ACHN (cell line): Measurements from ENCODE around the gene NPAS3.

Experiments
- DNase-seq: peaks from one replicate; pipeline ENCODE4 v3.0.0-alpha.2; 2015
- in situ Hi-C: cut with HindIII; loops from 2 replicates; pipeline ENCODE4 v1.10.0; 2017; ENCODE audit warnings: low sequenced_read_pairs, low pct_ligation_motif_present, low pct_unique_long_range_greater_than_20kb

The NPAS3 gene

DNA sequence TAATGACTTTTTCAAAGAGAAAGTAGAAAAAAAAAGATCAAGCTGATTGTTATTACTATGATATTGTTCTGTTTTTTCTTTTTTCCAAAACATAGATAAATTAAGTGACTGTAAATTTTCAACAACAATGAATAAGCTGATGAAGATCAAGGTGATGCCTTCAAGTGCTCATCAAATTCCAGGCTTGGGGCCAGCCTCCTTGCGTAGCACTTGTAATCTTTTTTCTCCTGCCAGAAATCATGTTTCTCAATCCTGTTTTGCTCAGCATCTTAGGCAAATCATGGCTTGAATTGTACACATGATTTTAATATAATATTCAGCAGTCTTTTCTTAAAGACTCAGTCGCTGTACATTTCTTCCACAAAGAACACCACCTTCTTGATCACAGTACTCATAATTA lies 333.2 kb downstream of the NPAS3 start:
- no peak for DNase-seq
- in situ Hi-C loops: no loop called here

DNA sequence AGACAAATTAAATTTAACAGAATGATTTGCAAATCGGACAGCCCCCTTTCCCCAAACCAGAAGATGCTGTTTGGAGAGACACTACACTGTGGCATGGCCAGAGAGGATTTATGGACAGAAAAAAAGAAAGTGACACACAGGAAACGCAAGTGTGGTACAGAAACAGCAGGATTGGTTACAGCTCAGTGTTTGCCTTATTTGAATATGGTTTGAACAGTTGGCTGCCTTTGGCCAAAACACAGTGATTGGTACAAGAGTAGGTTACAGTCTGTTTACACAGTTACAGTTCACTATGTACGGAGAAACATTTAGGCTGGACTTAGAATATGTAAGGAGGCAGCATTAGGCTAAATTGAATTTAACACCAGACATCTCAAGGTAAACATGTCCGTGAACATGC lies 335.3 kb downstream of the NPAS3 start:
- DNase-seq: no peak
- in situ Hi-C loops: no loop called here

DNA sequence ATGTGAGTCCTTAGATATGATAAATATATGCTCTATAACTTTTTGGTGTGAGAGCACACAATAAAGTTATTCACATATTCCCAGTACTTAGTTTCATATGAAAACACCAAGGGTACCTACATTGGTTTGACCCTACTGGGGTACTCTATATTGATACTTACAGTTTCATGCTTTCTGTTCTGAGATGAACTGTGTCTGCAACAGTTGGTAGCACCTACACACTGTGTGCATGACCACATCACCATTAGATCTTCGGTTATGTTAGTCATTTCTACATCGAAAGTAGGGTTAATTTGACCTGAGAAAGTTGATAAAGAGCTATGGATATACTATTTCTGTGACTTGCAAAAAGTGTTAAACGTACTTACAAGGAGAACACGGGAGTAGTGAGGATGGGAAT lies 337.2 kb downstream of the NPAS3 start:
- DNase-seq: no peak
- in situ Hi-C loops: no loop called here

DNA sequence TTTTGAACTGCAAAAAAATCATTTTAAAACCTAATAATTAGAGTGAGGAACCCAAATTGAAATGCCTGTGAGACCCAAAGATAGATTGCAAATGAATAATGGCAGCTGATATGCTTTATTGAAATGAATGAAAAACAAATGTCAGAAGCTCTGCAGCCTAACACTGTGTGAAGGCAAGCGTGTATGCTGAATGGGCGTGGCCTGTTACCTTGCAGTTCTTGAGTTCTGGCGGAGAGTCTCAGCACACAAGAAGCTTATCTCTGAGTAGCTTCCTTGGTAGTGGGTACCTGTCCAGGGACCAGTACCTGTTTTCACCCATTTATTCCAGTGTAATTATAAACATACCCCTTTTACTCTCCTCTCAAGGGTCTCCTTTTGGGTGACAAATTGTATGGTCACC lies 341.2 kb downstream of the NPAS3 start:
- in situ Hi-C loops: no loop called here
- no peak for DNase-seq

DNA sequence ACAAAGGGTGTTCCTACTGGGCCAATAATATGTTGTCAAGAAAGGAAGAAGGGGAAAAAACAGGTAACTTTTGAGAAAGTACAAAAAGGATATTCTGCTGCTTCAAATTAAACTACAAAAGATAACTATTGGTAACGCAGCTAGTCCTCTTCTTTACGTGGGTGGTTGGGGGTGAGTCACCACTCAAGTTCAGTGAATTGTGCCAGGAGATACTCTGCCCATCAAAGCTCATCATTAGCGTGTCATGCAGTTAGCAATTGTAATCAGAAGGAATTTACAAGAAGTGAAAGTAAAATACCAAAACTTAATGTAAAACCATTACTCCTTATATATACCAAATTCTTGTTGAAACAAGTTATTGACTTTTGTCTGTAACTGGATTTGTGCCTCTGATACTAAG lies 342.0 kb downstream of the NPAS3 start:
- no peak for DNase-seq
- in situ Hi-C loops: no loop called here

DNA sequence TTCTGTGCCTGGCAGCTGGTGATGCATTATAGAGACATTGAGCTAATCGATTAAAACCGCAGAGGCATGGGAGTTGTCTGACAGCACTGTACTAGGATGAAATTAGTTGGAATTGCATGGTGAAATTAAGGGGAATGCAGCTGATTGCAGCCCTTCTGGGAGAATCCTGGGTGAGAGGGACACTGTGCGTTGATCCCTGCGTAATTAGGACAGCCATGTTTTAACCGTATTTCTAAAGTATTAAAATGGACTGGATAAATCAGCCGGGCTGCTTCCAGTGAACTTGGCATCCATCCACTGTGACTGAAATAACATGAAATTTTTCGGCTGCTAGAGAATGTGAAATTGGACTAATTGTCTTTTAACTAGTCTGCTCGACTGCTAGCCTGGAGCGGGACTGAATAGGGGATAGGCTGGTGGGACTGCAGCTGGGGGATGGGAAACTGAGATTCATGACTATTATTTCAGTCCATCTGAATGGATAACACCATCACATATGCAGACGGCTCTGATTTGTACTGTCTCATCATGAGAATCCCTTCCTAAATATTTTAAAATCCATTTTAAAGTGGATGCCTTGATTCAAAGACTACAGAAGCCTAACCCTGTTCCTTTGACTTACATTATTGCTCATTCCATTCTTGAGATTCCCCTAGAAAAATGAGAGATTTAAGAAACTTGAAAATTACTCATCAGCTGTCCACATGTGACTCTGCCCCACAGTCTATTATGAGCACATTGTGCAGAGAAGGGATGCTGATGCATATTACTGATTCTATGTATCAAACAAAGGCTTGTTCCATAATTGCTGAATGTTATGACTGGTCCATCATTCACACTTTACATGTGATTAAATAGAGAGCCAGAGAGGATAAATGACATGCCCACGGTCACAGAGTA lies 343.9 kb downstream of the NPAS3 start:
- in situ Hi-C loops: no loop called here

DNA sequence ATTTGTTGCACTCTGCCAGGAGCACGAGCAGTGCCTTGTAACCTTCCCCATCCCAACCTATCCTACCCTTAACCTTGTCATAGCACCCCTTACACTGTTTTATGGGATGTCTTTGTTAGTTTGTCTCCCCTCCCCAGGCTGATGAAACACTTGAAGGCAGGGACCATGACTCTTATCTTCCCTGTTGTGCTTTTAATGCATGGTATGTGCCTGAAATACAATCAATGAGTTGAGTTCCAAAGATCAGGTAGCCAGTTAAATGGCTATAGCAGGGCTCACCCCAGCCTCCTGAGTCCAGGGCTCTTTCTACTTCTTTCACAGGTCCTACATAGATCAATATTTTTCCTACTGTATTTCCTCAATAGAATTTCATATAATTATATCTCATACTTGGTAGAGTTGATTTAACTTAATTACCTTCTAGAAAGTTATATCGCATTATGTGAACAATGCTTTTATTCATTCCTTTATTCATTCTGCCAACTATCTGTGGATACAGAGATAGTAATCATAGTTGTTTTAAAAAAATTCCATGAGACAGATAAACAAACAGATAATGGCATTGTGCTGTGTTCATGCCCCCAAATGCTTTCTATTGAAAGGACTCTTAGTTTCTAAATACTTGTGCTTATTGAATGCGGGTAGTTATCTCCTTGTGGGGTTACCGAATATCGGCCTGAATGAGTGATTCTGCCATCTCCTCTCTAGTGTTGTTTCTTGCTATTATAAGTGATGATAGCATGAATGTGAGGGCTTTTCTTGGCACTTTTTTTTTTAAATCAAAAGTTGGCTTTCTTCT lies 347.4 kb downstream of the NPAS3 start:
- no peak for DNase-seq
- in situ Hi-C loops: no loop called here

More for the DNA sequence above, 343.9 kb downstream of the NPAS3 start:
- no peak for DNase-seq

DNA sequence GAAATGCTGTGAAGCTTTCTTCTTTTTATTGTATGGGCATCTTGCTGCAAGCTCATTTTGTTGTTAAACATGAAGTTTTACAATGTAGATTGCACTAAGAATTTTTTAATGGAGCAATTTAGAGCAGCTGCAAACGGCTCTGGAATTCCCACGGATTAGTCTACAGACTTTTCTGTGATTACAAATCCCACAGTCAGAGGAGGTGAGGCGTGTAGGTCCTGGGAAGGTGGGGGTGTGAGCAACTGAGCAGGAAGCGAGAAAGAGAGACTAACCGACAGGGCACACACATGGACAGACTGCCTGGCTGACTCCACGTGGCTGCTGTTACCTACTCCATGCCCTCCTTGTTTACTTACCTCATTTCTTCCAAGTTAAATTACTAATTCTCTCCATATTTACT lies 348.5 kb downstream of the NPAS3 start:
- no peak for DNase-seq
- in situ Hi-C loops: no loop called here

DNA sequence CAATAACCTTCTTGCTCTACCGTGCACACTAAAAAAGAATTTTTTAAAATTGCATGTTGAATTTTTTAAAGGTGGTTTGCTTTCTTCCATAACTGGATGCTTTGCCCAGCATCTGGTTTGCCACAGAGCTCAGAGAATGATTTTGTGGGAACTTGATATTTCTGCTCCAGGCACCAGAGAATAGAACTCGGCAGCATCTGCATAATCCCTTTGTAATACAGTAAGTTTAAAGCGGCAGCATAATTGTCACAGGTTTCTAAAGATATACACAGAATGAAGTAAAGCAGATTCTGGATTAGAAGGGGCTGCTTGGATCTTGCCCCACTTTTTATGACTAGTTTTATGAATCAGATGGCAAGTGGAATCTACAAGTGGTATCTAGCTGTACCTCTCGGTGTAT lies 352.0 kb downstream of the NPAS3 start:
- in situ Hi-C loops: no loop called here
- DNase-seq: no peak

DNA sequence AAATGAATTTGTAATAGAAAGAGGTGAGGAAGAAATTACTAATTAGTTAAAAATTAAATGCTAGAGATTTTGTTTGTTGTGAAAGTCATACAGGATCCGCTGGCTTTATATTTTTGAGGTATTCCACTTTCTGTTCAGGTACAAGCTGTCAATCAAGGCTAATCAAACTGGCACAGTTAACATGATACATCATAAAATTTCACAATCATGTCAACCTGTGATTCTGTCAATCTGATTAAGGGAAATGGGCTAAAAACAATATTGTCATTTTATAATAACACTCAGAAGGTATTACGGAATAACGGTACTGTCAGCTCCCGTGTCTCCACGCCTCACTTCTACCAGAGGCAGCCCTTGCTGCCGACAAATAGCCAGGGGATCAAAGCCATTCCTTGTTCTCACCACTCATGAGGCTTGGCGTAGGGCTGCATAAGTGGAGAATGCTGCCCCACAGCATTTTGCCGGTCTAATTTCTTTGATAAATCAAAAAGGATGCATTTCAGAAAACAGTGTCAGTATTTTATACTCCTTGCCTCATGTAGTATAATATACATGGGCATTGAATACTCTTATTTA lies 352.9 kb downstream of the NPAS3 start:
- no peak for DNase-seq
- in situ Hi-C loops: no loop called here

DNA sequence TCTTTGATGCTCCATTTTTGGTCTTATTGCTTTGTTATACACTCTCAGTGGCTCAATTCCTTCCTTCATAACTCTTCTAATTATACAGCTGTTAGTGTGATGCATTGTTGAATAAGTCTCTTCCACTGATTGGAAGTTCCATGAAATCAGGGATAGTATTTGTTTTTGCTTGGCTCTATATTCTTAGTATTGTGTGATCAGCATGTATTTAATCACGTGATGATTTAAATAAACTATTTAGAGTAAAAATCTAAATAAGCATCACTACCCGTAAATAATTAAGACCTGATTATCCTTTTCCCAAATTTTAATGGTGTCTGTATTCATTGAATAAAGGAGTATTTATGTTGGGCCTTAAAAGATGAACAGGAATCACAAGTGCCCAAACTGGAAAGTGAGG lies 355.7 kb downstream of the NPAS3 start:
- no peak for DNase-seq
- in situ Hi-C loops: no loop called here

DNA sequence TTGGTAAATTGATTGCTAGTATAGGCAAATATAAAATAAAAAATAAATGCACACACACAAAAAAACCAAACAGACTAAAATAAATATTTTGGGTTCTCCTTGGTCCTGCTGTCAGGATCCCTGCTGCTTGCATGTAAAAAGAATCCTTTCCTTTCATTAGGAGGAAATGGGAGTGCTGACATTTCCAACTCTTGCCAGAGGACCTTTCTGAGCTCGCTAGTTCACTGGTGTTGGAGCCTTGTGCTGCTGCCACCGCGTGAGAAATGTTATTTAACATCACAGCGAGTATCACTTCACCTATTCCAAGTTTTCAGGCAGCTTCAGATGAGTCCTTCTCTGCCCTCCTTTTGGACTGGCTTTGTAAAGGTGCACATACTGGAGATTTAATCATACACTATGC lies 358.9 kb downstream of the NPAS3 start:
- in situ Hi-C loops: no loop called here
- no peak for DNase-seq

DNA sequence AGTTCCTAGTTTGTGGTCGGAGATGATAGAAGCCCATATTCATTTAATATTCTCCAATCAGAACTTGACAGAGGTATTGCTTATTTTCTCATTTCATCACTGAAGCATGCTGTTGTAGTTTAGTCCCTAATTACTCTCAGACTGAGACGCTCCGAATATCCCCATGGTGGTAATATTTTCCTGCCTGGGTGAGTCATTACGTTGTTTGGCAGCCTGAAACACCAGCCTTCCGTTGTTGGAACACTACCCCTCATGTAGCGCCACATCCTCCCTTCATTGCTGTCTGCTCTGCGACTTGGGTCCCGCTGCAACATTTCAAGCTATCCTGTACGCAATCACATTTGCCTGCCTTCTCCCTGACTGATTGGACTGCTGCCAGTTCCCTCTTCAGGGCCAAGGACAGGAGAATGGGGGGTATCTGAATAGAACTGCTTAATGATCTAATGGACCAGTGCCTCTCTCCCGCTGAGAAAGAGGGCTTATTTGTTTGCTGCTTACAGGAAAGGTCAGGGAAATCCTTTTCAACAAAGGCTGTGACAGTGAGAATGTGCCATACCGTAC lies 369.1 kb downstream of the NPAS3 start:
- in situ Hi-C loops: no loop called here

DNA sequence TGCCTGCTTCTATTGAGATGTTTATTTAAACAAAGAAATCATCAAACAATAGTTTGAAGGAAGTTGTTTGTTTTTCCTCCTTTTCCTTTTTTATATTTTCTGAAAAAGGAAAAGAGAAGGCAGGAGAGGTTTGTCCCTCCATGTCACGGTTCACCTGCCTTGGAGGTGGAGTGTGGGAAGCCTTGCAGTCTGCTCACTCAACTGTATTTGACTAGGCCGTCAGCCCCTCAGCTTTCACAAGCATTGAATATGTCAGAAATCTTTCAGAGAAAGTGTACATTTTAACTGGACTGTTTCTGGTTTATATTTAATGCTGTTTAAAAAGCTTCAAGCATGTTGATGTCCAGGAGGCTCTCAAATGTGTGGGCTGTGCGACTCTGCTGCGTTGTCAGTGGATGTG lies 370.4 kb downstream of the NPAS3 start:
- DNase-seq: no peak
- in situ Hi-C loops: no loop called here

More for the DNA sequence above, 369.1 kb downstream of the NPAS3 start:
- no peak for DNase-seq

DNA sequence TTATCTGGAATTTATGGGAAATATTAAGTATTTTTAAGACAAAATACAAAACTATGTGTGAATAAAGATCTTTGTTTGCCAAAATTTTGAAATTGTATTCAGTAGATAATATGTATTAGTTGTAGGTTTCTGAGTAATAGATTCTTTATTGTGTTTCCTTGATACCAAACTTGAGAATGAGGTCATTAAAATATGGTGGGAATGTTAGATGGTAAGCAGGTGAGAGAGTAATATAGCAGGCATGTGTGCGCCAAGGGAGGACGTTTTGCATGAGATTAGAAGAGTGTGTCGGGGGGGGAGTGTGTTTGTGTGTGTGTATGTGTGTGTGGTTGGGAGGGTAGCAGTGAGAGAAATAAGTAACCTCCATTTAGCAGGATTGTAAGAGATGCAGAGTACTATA lies 376.5 kb downstream of the NPAS3 start:
- DNase-seq: no peak
- in situ Hi-C loops: no loop called here

DNA sequence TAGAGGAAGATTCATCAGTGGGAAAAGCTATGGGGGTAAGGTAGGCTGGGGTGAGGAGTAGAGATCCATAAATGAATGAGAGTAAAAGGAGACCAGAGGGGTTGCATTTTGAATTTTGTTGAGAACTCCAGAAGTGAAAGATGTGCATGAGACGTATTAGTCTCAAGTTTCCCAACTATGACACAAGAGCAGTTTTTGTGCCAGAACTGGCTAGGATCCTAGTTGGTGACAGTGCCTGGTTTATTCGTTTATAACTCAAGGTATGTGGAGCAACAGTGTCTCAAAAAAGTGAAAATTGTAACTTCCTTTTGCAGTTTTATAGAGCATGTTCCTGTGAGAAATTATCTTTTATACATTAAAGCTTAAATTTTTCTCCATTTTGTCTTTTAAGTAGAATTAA lies 377.0 kb downstream of the NPAS3 start:
- no peak for DNase-seq
- in situ Hi-C loops: no loop called here

DNA sequence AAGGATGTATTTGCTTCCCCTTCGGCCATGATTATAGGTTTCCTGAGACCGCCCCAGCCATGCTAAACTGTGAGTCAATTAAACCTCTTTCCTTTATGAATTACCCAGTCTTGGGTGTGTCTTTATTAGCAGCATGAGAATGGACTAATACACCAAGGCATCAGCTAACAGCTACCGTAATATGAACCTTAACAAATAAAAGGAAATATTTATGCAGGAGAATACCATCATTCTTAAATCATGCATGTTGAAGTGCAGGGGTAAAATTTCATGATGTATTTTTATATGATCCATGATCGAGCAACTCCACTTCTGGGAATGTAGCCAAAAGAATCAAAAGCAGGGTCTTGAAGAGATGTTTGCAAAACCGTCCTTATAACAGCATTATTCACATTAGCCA lies 379.0 kb downstream of the NPAS3 start:
- DNase-seq: no peak
- in situ Hi-C loops: no loop called here

DNA sequence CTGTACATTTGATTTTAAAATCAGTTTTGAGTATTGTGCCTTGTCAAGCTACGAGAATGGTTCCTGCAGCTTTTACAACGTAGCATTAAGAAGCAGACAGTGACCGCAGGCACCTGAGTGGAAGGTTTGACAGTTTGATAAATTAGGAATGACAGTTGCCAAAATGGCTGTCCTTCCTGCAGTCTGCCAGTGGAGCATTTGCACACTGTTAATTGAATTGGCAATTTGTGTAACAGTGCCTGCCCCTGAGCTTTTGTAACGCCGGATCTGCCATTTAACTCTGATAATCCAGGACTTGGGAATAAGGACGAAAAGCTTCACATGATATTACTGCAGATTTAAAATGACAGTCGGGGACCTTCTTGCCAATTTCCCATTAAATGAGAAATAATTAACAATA lies 385.3 kb downstream of the NPAS3 start:
- DNase-seq: no peak
- in situ Hi-C loops: no loop called here
